Lower leg skin (tissue), 4 donors: ENCODE measurements around the gene CLEC4M. TPM values are rescaled to one million over a fixed set of nuclear protein-coding genes. Genes with fewer than 3 reads are reported as not detected.

Experiments
- DNase-seq, 2 donors: peaks; one replicate each; pipeline ENCODE4 v3.0.0-alpha.2; 2019; ENCODE audit warnings: low spot score in 2 of 2
- H3K4me3 ChIP-seq: fragments of 200-600 bp; sonication (generic); 2 replicates; pipeline ENCODE4 v1.5.1; 2017; ENCODE audit warnings: mild to moderate bottlenecking, low read depth; ENCODE audit not compliant: poor library complexity, severe bottlenecking
- POLR2A ChIP-seq, 2 donors: fragments of 450-650 bp; IDR thresholded peaks; one replicate each; pipeline ENCODE4 v1.6.1; 2016 to 2017; ENCODE audit warnings: antibody characterized with exemption in 2 of 2, mild to moderate bottlenecking in 1 of 2, moderate library complexity in 1 of 2
- WGBS, 2 donors: methylation state at CpG; one replicate each; pipeline ENCODE4 v1.1.5; 2018; 5-methylcytosine and 5-hydroxymethylcytosine counted together
- intact Hi-C: fragments of 100-400 bp; cut with DNase I; formaldehyde crosslinking; loops from one replicate; pipeline ENCODE4 v1.15.0; 2023; ENCODE audit warnings: low total_unique reads
- total RNA-seq, 4 donors: library from RNA; depleted of rRNA; stranded (reverse); fragments of >200 nt; gene quantifications; one replicate each; pipeline ENCODE4 v1.1.0, GENCODE V29; 2016
- TF ChIP-seq, protein P1 (sequence below), 3 donors: fragments of 450-650 bp; IDR thresholded peaks; one replicate each; pipeline ENCODE4 v1.5.1; 2016; ENCODE audit warnings: antibody characterized with exemption in 3 of 3, mild to moderate bottlenecking in 3 of 3, moderate library complexity in 2 of 3

CLEC4M gene
- total RNA-seq, 4 donors from 2014 or later = not detected

DNA sequence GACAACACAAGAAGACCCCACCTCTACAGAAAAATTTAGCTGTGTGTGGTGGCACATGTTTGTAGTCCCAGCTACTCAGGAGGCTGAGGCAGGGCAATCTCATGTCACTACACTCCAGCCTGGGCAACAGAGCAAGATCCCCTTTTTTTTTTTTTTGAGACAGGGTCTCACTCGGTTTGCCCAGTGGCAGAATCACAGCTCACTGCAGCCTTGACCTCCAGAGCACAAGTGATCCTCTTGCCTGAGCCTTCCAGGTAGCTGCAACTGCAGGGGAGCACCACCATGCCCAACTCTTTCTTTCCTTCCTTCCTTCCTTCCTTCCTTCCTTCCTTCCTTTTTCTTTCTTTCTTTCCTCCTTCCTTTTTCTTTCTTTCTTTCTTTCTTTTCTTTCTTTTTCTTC, 26.9 kb upstream of the CLEC4M start:
- WGBS, 2 donors = 60 to 68% methylated on average over 1 of the region's 1 CpG
- DNase-seq = no peak
- intact Hi-C loops = no loop called here
- TF ChIP-seq, protein P1, sequence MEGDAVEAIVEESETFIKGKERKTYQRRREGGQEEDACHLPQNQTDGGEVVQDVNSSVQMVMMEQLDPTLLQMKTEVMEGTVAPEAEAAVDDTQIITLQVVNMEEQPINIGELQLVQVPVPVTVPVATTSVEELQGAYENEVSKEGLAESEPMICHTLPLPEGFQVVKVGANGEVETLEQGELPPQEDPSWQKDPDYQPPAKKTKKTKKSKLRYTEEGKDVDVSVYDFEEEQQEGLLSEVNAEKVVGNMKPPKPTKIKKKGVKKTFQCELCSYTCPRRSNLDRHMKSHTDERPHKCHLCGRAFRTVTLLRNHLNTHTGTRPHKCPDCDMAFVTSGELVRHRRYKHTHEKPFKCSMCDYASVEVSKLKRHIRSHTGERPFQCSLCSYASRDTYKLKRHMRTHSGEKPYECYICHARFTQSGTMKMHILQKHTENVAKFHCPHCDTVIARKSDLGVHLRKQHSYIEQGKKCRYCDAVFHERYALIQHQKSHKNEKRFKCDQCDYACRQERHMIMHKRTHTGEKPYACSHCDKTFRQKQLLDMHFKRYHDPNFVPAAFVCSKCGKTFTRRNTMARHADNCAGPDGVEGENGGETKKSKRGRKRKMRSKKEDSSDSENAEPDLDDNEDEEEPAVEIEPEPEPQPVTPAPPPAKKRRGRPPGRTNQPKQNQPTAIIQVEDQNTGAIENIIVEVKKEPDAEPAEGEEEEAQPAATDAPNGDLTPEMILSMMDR (IDR thresholded peaks at IDR 0.05) = no peak
- no peak for TF ChIP-seq POLR2A (IDR thresholded peaks at IDR 0.05)
- no peak overlapping the region for H3K4me3 ChIP-seq

DNA sequence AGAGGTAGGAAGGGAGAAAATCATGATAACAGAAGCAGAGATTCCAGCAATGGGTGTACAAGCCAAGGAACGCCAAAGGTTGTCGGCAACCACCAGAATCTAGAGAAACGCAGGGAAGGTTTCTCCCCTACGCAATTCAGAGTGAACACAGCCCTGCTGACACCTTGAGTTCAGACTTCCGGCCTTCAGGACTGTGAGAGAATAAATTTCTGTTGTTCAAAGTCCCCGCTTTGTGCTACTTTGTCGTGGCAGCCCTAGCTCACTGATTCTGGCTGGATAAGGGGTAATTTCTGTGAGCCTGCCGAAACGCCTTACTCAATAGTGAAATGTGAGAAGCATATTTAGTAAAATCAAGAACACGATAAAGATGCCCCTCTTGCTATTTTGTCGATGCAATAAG, 25.8 kb upstream of the CLEC4M start:
- TF ChIP-seq POLR2A (IDR thresholded peaks at IDR 0.05) = no peak
- TF ChIP-seq, protein P1 (IDR thresholded peaks at IDR 0.05) = no peak
- WGBS, 2 donors = 84 to 87% methylated on average over 11 of the region's 11 CpGs
- no peak overlapping the region for H3K4me3 ChIP-seq
- intact Hi-C loops = no loop called here
- DNase-seq = no peak

- intact Hi-C loops = no loop called here
- 81 to 85% methylated on average over 7 of the region's 7 CpGs for WGBS, 2 donors
- no peak for DNase-seq
- no peak for TF ChIP-seq POLR2A (IDR thresholded peaks at IDR 0.05)
- TF ChIP-seq, protein P1 (IDR thresholded peaks at IDR 0.05) = no peak
- no peak overlapping the region for H3K4me3 ChIP-seq
Observed at GRCh38 chr19:7738023-7738422, 25.0 kb upstream of the CLEC4M start.

DNA sequence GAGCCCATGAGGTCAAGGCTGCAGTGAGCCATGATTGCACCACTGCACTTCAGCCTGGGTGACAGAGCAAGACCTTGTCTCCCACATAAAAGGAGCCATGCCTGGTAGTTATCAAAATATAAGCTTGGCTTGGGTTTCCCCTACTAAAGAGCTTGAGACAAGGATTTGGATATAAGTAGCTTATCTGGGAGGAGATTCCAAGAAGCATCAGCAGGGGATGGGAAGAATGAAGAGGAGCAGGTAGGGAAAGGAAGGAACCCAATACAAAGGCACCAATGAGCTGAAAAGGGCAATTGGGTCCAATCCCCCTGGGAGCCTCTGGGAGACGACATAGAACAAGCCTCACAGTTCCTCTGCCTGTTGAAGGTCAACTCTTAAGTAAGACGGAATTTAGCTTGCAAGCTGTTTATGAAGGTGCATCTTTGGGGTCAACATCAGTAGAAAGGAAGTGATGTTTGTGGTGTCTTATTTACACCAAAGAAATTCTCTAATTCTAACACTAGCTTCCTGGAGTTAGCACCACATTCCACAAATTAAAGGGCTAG, 23.8 kb upstream of the CLEC4M start:
- intact Hi-C loops = no loop called here
- TF ChIP-seq, protein P1 (IDR thresholded peaks at IDR 0.05) = no peak
- no peak for TF ChIP-seq POLR2A (IDR thresholded peaks at IDR 0.05)
- WGBS, 2 donors = 39 to 46% methylated on average over 2 of the region's 2 CpGs
- DNase-seq = no peak
- no peak overlapping the region for H3K4me3 ChIP-seq

DNA sequence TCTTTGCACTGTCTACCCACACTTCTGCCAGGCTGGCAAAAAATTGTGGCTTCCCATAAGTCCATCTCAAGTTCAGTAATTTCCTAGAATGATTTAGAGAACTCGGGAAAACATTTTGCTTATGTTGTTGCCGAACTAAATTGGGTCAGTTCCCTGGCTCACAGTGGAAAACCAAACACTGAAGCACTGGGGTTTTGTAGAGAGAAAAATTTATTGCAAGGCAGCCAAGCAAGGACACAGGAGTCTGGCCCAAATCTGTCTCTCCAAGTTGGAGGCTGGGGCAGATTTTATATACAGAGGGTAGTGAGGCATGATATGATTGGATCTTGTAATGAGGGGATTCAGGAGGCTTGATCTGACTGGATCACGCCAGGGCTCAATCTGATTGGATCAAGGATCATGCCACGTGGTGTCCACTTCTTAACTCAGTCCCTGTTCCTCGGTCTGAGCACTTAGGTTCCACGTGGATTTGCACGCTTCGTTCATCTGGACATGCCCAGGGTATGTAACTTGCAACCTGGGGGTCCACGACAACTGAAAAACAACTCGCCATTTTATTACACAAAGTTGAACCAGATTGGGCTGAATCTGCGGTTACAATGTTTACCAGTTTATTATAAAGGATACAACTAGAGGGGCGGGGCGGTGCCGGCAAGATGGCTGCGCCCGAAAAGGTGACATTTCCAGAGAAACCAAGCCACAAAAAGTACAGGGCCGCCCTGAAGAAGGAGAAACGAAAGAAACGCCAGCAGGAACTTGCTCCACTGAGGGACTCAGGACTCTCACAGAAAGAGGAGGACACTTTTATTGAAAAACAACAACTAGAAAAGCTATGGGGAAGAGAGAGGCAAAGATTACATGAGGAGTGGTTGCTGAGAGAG, 23.0 kb upstream of the CLEC4M start:
- H3K4me3 ChIP-seq = no peak overlapping the region
- TF ChIP-seq POLR2A (IDR thresholded peaks at IDR 0.05) = no peak
- TF ChIP-seq, protein P1 (IDR thresholded peaks at IDR 0.05) = no peak
- 78 to 80% methylated on average over 19 of the region's 19 CpGs for WGBS, 2 donors
- intact Hi-C loops = no loop called here
- no peak for DNase-seq
